Karpas-422 (cell line): ENCODE data around the gene CHD9NB. TPM values are rescaled to one million over a fixed set of nuclear protein-coding genes. Genes with fewer than 3 reads are reported as not detected.

Source experiments
- DNase-seq: peaks from one replicate; pipeline ENCODE4 v3.0.0-alpha.2; 2015
- H2AFZ ChIP-seq: fragments of 200-600 bp; sonication (generic); 2 replicates; pipeline ENCODE4 v1.6.1; 2014; ENCODE audit warnings: antibody characterized with exemption, low read length, mixed read lengths
- H3K27ac ChIP-seq: fragments of 200-600 bp; sonication (generic); 2 replicates; pipeline ENCODE4 v1.5.1; 2014; ENCODE audit warnings: mild to moderate bottlenecking, low read length, moderate library complexity
- H3K27me3 ChIP-seq: fragments of 200-600 bp; sonication (generic); 2 replicates; pipeline ENCODE4 v1.6.1; 2014; ENCODE audit warnings: low read length, mixed read lengths
- H3K36me3 ChIP-seq: fragments of 200-600 bp; sonication (generic); 2 replicates; pipeline ENCODE4 v1.6.1; 2014; ENCODE audit warnings: low read length, mixed read lengths; ENCODE audit not compliant: insufficient read depth
- H3K4me1 ChIP-seq: fragments of 200-600 bp; sonication (generic); 2 replicates; pipeline ENCODE4 v1.6.1; 2014; ENCODE audit warnings: mild to moderate bottlenecking, low read length, mixed read lengths
- H3K4me2 ChIP-seq: fragments of 200-600 bp; sonication (generic); 2 replicates; pipeline ENCODE4 v1.6.1; 2014; ENCODE audit warnings: low read length, low read depth, mild to moderate bottlenecking; ENCODE audit not compliant: poor library complexity, severe bottlenecking
- H3K4me3 ChIP-seq: fragments of 200-600 bp; sonication (generic); 2 replicates; pipeline ENCODE4 v1.5.1; 2014; ENCODE audit warnings: mild to moderate bottlenecking, antibody characterized with exemption, low read length, mixed read lengths
- H3K79me2 ChIP-seq: fragments of 200-600 bp; sonication (generic); 2 replicates; pipeline ENCODE4 v1.6.1; 2014; ENCODE audit warnings: mild to moderate bottlenecking, low read length, mixed read lengths
- H3K9ac ChIP-seq: fragments of 200-600 bp; sonication (generic); 2 replicates; pipeline ENCODE4 v1.6.0; 2014; ENCODE audit warnings: low read length
- H3K9me2 ChIP-seq: fragments of 200-600 bp; sonication (generic), shearing (Covaris generic); replicated peaks from 2 replicates; pipeline ENCODE4 v1.6.0; 2014; ENCODE audit warnings: mild to moderate bottlenecking, low read length, moderate library complexity; ENCODE audit not compliant: insufficient read depth
- H3K9me3 ChIP-seq: fragments of 300-700, 200-600 bp; sonication (generic); 2 replicates; pipeline ENCODE4 v1.6.1; 2014; ENCODE audit warnings: low read length, mixed read lengths
- H4K20me1 ChIP-seq: fragments of 200-600 bp; sonication (generic); 2 replicates; pipeline ENCODE4 v1.6.1; 2014; ENCODE audit warnings: mild to moderate bottlenecking, antibody characterized with exemption, low read length, low read depth; ENCODE audit not compliant: insufficient read depth
- total RNA-seq: library from RNA; depleted of rRNA; stranded (reverse); fragments of >200 nt; shearing (Covaris generic); gene quantifications from 2 replicates; pipeline ENCODE4 v1.2.3, GENCODE V29; 2014; ENCODE audit warnings: low replicate concordance

Gene CHD9NB
- total RNA-seq, 1 experiment from 2014 or later = not detected

- Histone ChIP-seq H2AFZ (no peak overlapping the region), H3K4me1 (peaks cover 58% of the 10 kb centered on the region), H3K27me3 (no peaks in the 10 kb centered on the region), H4K20me1 (no peaks in the 10 kb centered on the region), H3K4me2 (no peak overlapping the region), H3K4me3 (no peak overlapping the region), H3K9me2 (no peaks in the 10 kb centered on the region), H3K27ac (no peak overlapping the region; the same call in 1 of the 2 replicates), H3K36me3 (no peaks in the 10 kb centered on the region), H3K9ac (no peak overlapping the region), H3K9me3 (no peaks in the 10 kb centered on the region), H3K79me2 (peaks cover 90% of the 10 kb centered on the region)
- no peak for DNase-seq
These were observed 40.6 kb upstream of the CHD9NB start for GRCh38 chr16:53093162-53093744.

- Histone ChIP-seq H3K4me3 (no peak overlapping the region), H3K9me2 (no peaks in the 10 kb centered on the region), H3K4me2 (peak overlapping the region; percentile 60), H3K79me2 (peaks cover 91% of the 10 kb centered on the region), H3K27ac (peak overlapping the region; percentile 60), H3K36me3 (no peaks in the 10 kb centered on the region), H3K9ac (no peak overlapping the region), H3K27me3 (no peaks in the 10 kb centered on the region), H3K9me3 (no peaks in the 10 kb centered on the region), H4K20me1 (no peaks in the 10 kb centered on the region), H3K4me1 (peaks cover 48% of the 10 kb centered on the region), H2AFZ (no peak overlapping the region)
- no peak for DNase-seq
These were observed 39.6 kb upstream of the CHD9NB start for GRCh38 chr16:53092284-53092683.

- peak overlapping the region; percentile 60 for H3K4me2 ChIP-seq
- no peaks in the 10 kb centered on the region for H3K9me3 ChIP-seq
- H3K9me2 ChIP-seq = no peaks in the 10 kb centered on the region
- H3K9ac ChIP-seq = peak overlapping the region; percentile 23
- H4K20me1 ChIP-seq = no peaks in the 10 kb centered on the region
- peak; percentile 72 for DNase-seq
- H3K27ac ChIP-seq = peak overlapping the region; percentile 60
- H3K27me3 ChIP-seq = no peaks in the 10 kb centered on the region
- peaks cover 91% of the 10 kb centered on the region for H3K79me2 ChIP-seq
- peak overlapping the region; percentile 13; the same call in 1 of the 2 replicates for H3K4me3 ChIP-seq
- no peaks in the 10 kb centered on the region for H3K36me3 ChIP-seq
- H2AFZ ChIP-seq = no peak overlapping the region
- H3K4me1 ChIP-seq = peaks cover 47% of the 10 kb centered on the region
These were observed 38.9 kb upstream of the CHD9NB start for GRCh38 chr16:53091466-53092211.

- H2AFZ ChIP-seq = no peak overlapping the region
- peak overlapping the region; percentile 13; the same call in 1 of the 2 replicates for H3K4me3 ChIP-seq
- no peak for DNase-seq
- peaks cover 91% of the 10 kb centered on the region for H3K79me2 ChIP-seq
- H3K27me3 ChIP-seq = no peaks in the 10 kb centered on the region
- peaks cover 54% of the 10 kb centered on the region for H3K4me1 ChIP-seq
- no peaks in the 10 kb centered on the region for H4K20me1 ChIP-seq
- H3K9me3 ChIP-seq = no peaks in the 10 kb centered on the region
- no peaks in the 10 kb centered on the region for H3K9me2 ChIP-seq
- H3K36me3 ChIP-seq = no peaks in the 10 kb centered on the region
- peak overlapping the region; percentile 60; the same call in 1 of the 2 replicates for H3K27ac ChIP-seq
- peak overlapping the region; percentile 23; the same call in 1 of the 2 replicates for H3K9ac ChIP-seq
- H3K4me2 ChIP-seq = peak overlapping the region; percentile 60
These were observed 38.1 kb upstream of the CHD9NB start for GRCh38 chr16:53090591-53091411.

GRCh38 chr16:53090286-53090590 is 37.5 kb upstream of the CHD9NB start:
- H3K9me3 ChIP-seq = no peaks in the 10 kb centered on the region
- H3K4me1 ChIP-seq = peaks cover 59% of the 10 kb centered on the region
- H3K4me3 ChIP-seq = no peak overlapping the region
- H4K20me1 ChIP-seq = no peaks in the 10 kb centered on the region
- H2AFZ ChIP-seq = no peak overlapping the region
- no peak overlapping the region for H3K9ac ChIP-seq
- no peaks in the 10 kb centered on the region for H3K9me2 ChIP-seq
- H3K27ac ChIP-seq = no peak overlapping the region
- H3K36me3 ChIP-seq = no peaks in the 10 kb centered on the region
- DNase-seq = no peak
- H3K79me2 ChIP-seq = peaks cover 91% of the 10 kb centered on the region
- H3K4me2 ChIP-seq = no peak overlapping the region
- H3K27me3 ChIP-seq = no peaks in the 10 kb centered on the region

GRCh38 chr16:53089434-53090285 is 37.0 kb upstream of the CHD9NB start:
- Histone ChIP-seq H3K27me3 (no peaks in the 10 kb centered on the region), H3K4me3 (no peak overlapping the region), H3K9me3 (no peaks in the 10 kb centered on the region), H3K27ac (no peak overlapping the region), H2AFZ (no peak overlapping the region), H3K36me3 (no peaks in the 10 kb centered on the region), H3K9me2 (no peaks in the 10 kb centered on the region), H3K4me2 (no peak overlapping the region), H3K79me2 (peaks cover 90% of the 10 kb centered on the region), H4K20me1 (no peaks in the 10 kb centered on the region), H3K9ac (no peak overlapping the region), H3K4me1 (peaks cover 62% of the 10 kb centered on the region)
- no peak for DNase-seq

- H3K27me3 ChIP-seq = no peaks in the 10 kb centered on the region
- H3K9me2 ChIP-seq = no peaks in the 10 kb centered on the region
These were observed 34.4 kb upstream of the CHD9NB start for GRCh38 chr16:53087101-53087500.

More at GRCh38 chr16:53087101-53087500, 34.4 kb upstream of the CHD9NB start:
- H3K79me2 ChIP-seq = peaks cover 90% of the 10 kb centered on the region
- H3K9me3 ChIP-seq = no peaks in the 10 kb centered on the region
- peaks cover 52% of the 10 kb centered on the region for H3K4me1 ChIP-seq
- H3K4me2 ChIP-seq = no peak overlapping the region
- DNase-seq = no peak
- H3K36me3 ChIP-seq = no peaks in the 10 kb centered on the region
- H3K9ac ChIP-seq = no peak overlapping the region
- no peak overlapping the region for H2AFZ ChIP-seq
- no peaks in the 10 kb centered on the region for H4K20me1 ChIP-seq
- 0 out of 2 replicates have a peak overlapping the region, but pooled peaks have one; percentile 12 for H3K27ac ChIP-seq
- H3K4me3 ChIP-seq = no peak overlapping the region
